ENCODE measurements around the gene NEK11.
A peak's percentile ranks its signal among the peaks of the same experiment; 100 is the strongest.

Gene NEK11

GRCh38 chr3:131020122-131020693 lies 6.5 kb upstream of the NEK11 start:
- TF ChIP-seq CTCF (conservative IDR thresholded peaks at IDR 0.05): no peak
- no peak overlapping the region for H3K27ac ChIP-seq

- TF ChIP-seq CTCF (conservative IDR thresholded peaks at IDR 0.05): no peak
- H3K27ac ChIP-seq: peak overlapping the region; percentile 81
Observed at GRCh38 chr3:131025539-131025938, 1.1 kb upstream of the NEK11 start.

DNA sequence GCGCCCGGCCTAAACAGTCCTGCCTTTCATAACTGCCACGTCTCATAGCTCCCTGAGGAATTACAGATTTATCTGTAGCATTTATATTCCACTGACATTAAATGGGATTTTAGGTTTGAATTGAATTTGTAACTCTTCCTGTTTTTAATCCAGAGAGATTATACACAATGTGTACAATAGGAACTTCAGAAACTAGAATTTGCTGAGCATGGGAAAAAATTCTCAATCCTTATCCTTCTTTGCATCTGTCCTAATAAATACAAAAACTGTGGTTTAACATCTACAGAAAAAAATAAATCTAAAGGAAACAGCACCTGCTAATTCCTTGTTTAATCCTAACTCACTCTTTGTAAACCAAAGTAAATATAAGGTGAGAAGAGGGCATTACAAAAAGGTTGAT lies 2.2 kb downstream of the NEK11 start:
- TF ChIP-seq CTCF (conservative IDR thresholded peaks at IDR 0.05): no peak
- no peak overlapping the region for H3K27ac ChIP-seq

- TF ChIP-seq CTCF (conservative IDR thresholded peaks at IDR 0.05): no peak
- no peak overlapping the region for H3K27ac ChIP-seq
Observed at GRCh38 chr3:131031660-131032059, 5.0 kb downstream of the NEK11 start.

DNA sequence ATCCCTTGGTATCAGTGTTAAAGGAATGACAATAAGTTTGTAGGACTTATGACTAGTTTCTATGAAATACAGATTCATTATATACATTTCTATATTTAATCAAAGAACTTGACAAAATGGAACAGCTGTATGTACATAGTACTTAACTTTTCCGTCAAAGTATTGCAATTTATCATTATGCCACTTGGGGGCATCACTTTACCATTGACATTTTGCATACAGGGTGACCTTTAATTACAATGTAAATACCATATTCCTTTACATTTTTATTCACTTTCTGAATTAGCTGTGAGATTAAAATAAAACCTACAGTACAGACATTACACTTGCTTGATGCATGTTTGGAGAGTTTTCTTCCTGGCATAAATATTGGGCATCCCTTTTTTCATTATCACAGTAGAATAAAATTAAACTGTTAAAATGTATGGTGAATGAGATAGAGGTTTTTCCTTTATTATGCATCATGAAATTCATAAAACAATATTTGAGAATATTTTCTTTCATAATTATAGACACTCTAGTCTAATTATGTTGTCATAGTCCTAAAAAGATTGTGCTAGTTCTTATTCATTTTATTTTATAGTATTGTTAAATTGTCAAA lies 6.9 kb downstream of the NEK11 start:
- TF ChIP-seq CTCF (conservative IDR thresholded peaks at IDR 0.05): peak; percentile 78
- H3K27ac ChIP-seq: no peak overlapping the region

DNA sequence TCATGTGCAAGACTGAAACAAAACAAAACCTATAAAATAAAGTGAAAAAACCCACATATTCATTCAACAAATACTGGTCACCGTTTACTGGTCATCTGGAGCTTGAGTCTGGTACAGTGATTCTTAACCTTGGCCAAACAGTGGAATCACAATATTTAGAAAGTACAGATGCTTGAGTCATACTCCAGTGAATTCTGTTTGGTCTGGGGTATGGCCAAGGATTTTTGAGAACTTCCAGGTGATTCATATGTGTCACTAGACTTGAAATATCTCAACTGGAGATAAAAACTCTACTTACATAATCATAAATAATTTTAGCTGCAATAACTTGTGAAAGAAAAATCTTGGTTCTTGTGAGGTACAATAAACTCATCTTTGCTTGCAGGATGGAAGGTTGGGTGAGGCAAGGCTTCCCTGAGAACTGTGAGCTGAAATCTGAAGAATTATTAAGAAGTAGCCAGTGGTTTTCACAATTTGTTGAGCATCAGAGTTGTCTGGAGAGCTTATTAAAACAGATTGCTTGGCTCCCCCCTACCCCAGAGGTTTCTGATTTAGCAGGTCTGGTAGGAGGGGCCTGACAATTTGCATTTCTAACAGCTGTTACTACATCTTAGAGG lies 9.6 kb downstream of the NEK11 start:
- H3K27ac ChIP-seq: no peak overlapping the region
- TF ChIP-seq CTCF (conservative IDR thresholded peaks at IDR 0.05): no peak

GRCh38 chr3:131036986-131037385 lies 10.3 kb downstream of the NEK11 start:
- H3K27ac ChIP-seq: no peak overlapping the region
- no peak for TF ChIP-seq CTCF (conservative IDR thresholded peaks at IDR 0.05)

Data from VCaP (cell line).